Naive thymus-derived CD4-positive, alpha-beta T cell (primary cell): ENCODE data around the gene KLHL24. TPM values are rescaled to one million over a fixed set of nuclear protein-coding genes. Genes with fewer than 3 reads are reported as not detected.
A peak's percentile ranks its signal among the peaks of the same experiment; 100 is the strongest.
"Not testable (repeated sequence)": the region's sequence is repeated elsewhere in the genome, so short reads cannot be mapped to it uniquely, and the experiment has no call there.

Experiments
- ATAC-seq: fragments of 150-1000 bp; cut with Tn5 transposase; 2 replicates; pipeline ENCODE4 v1.10.0; 2021; ENCODE audit warnings: mild to moderate bottlenecking, moderate library complexity
- CTCF ChIA-PET: fragments of 350-600 bp; sonication (Branson Sonifier 250); formaldehyde crosslinking; loops from one replicate; lab custom pipeline; 2021; ENCODE audit warnings: antibody characterized with exemption; lab: Charles Lee
- POLR2A ChIA-PET: fragments of 350-600 bp; sonication (Branson Sonifier 250); formaldehyde crosslinking; loops from one replicate; lab custom pipeline; 2021; ENCODE audit warnings: antibody characterized with exemption, inconsistent platforms; lab: Charles Lee
- DNase-seq, 9 donors: peaks; one replicate each; pipeline versions ENCODE4 v3.0.0 to v3.0.0-alpha.2; 2020 to 2022; ENCODE audit warnings: mixed read lengths in 1 of 9
- H3K27ac ChIP-seq: one replicate; pipeline ENCODE4 v1.7.0; 2013; ENCODE audit warnings: mild to moderate bottlenecking, low read depth, low read length, moderate library complexity
- H3K27me3 ChIP-seq, 2 donors: one replicate each; pipeline ENCODE4 v1.7.0; 2013; ENCODE audit warnings: low read length in 2 of 2, mild to moderate bottlenecking in 2 of 2, moderate library complexity in 2 of 2; ENCODE audit not compliant: control insufficient read depth in 2 of 2, insufficient read depth in 2 of 2
- H3K36me3 ChIP-seq, 3 experiments: 1 replicate in 2 of 3; 2 replicates in 1 of 3; pipeline ENCODE4 v1.7.0; 2013; ENCODE audit warnings: low read length in 3 of 3, mild to moderate bottlenecking in 3 of 3, moderate library complexity in 1 of 3; ENCODE audit not compliant: insufficient read depth in 3 of 3, control insufficient read depth in 2 of 3
- H3K4me1 ChIP-seq, 2 donors: one replicate each; pipeline ENCODE4 v1.7.0; 2013; ENCODE audit warnings: low read length in 2 of 2, mild to moderate bottlenecking in 2 of 2, moderate library complexity in 1 of 2; ENCODE audit not compliant: control insufficient read depth in 2 of 2, insufficient read depth in 2 of 2
- H3K4me3 ChIP-seq: 2 replicates; pipeline ENCODE4 v1.7.0; 2013; ENCODE audit warnings: mild to moderate bottlenecking, low read length
- H3K9me3 ChIP-seq, 3 experiments: 1 replicate in 2 of 3; 2 replicates in 1 of 3; pipeline ENCODE4 v1.7.0; 2013; ENCODE audit warnings: low read length in 3 of 3; ENCODE audit not compliant: control insufficient read depth in 2 of 3
- H3K27ac Mint-ChIP-seq, 9 donors: one replicate each; pipeline ENCODE4 v1.8.0; 2020 to 2022; ENCODE audit warnings: mixed read lengths in 9 of 9, mild to moderate bottlenecking in 8 of 9, moderate library complexity in 5 of 9, inconsistent platforms in 2 of 9
- H3K27me3 Mint-ChIP-seq, 5 donors: one replicate each; pipeline ENCODE4 v1.8.0; 2021 to 2022; ENCODE audit warnings: mixed read lengths in 5 of 5, mild to moderate bottlenecking in 1 of 5
- H3K36me3 Mint-ChIP-seq, 5 donors: one replicate each; pipeline ENCODE4 v1.8.0; 2020 to 2022; ENCODE audit warnings: mixed read lengths in 5 of 5, mild to moderate bottlenecking in 3 of 5, inconsistent platforms in 1 of 5
- H3K4me1 Mint-ChIP-seq, 7 donors: one replicate each; pipeline ENCODE4 v1.8.0; 2020 to 2022; ENCODE audit warnings: mixed read lengths in 7 of 7, mild to moderate bottlenecking in 3 of 7, inconsistent platforms in 1 of 7
- H3K4me3 Mint-ChIP-seq, 10 donors: one replicate each; pipeline ENCODE4 v1.8.0; 2020 to 2022; ENCODE audit warnings: mild to moderate bottlenecking in 10 of 10, mixed read lengths in 10 of 10, moderate library complexity in 6 of 10, inconsistent platforms in 2 of 10
- H3K9me3 Mint-ChIP-seq, 11 donors: one replicate each; pipeline ENCODE4 v1.8.0; 2020 to 2022; ENCODE audit warnings: mixed read lengths in 11 of 11, mild to moderate bottlenecking in 4 of 11, inconsistent platforms in 1 of 11, moderate library complexity in 1 of 11
- intact Hi-C, 2 donors: fragments of 100-400 bp; cut with micrococcal nuclease; formaldehyde crosslinking; loops; one replicate each; pipeline ENCODE4 v1.15.1; 2023
- polyA plus RNA-seq, 2 donors: library from polyadenylated mRNA; unstranded; fragments of 300-500 nt; fragmentation: Illumina TruSeq; gene quantifications; one replicate each; pipeline ENCODE4 v1.2.3, GENCODE V29; 2021
- total RNA-seq, 6 experiments: library from RNA in 5 of 6; stranded (reverse) in 5 of 6; gene quantifications; 1 replicate in 5 of 6; 2 replicates in 1 of 6; pipeline ENCODE4 v1.2.3 and lab custom pipeline; 2021 to 2026

Gene KLHL24
- total and polyA plus RNA-seq, 7 experiments from 2014 or later, result 25.3 to 161 (median 118) TPM

- Mint-ChIP-seq H3K4me3 (peak overlapping the region; percentile 79 to 99 (median 94)), H3K9me3 (no peaks in the 10 kb centered on the region), H3K27ac (peak overlapping the region; percentile 73 to 97 (median 85)), H3K27me3 (no peaks in the 10 kb centered on the region), H3K36me3 (peaks cover 0 to 17% (median 0%) of the 10 kb centered on the region in 5 donors), H3K4me1 (peaks cover 38 to 66% (median 54%) of the 10 kb centered on the region in 7 donors)
- Histone ChIP-seq H3K27ac (peak overlapping the region; percentile 84), H3K27me3 (no peaks in the 10 kb centered on the region), H3K36me3 (no peaks in the 10 kb centered on the region), H3K4me3 (no peak overlapping the region), H3K4me1 (peaks cover 9 to 18% of the 10 kb centered on the region in 2 donors), H3K9me3 (no peaks in the 10 kb centered on the region)
- DNase-seq, result no peak
- intact Hi-C loops, result loop anchor here (5.0 kb wide), 4 partner anchors 182 to 902 kb away; partner anchors contain the start of genes EIF4G1 (in 1 of the 2) and MCCC1 (in 1 of the 2)
- POLR2A ChIA-PET, result interaction anchor here (0.7 to 1.3 kb wide), 3 partner anchors 38 to 158 kb away, joined by 4 read pairs; no protein-coding TSS in a partner anchor
- no peak for ATAC-seq
- CTCF ChIA-PET, result interaction anchor here (0.5 kb wide), 1 partner anchor 12 kb away, joined by 4 read pairs; no protein-coding TSS in a partner anchor
Observed at GRCh38 chr3:183699238-183699947, 64.0 kb downstream of the KLHL24 start.

DNA sequence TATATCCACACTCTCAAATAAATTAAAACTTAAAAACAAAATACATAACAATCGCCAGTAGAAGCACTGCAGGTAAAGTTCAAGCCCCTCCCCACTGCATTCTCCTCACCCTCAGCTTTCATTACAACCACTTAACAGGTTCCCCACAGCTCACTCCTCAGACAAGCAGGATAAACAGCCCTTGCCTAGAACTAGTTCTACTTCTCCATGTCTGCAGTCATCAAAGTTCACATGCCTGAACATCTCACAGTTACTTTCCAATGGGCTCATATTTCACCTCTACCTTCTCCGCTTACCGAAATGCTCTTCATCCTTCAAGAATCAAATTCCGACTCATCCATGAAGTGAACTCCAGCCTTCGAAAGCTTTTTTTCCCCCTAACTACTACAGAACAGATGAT, 66.3 kb downstream of the KLHL24 start:
- Mint-ChIP-seq H3K27me3 (no peaks in the 10 kb centered on the region), H3K36me3 (peaks cover 0 to 20% (median 4%) of the 10 kb centered on the region in 5 donors), H3K27ac (peak overlapping the region in 1 of 9 donors; percentile 41), H3K4me3 (peak overlapping the region in 1 of 10 donors; percentile 48), H3K9me3 (no peaks in the 10 kb centered on the region), H3K4me1 (peaks cover 41 to 75% (median 60%) of the 10 kb centered on the region in 7 donors)
- ChIA-PET POLR2A (no interaction called here), CTCF (no interaction called here)
- DNase-seq (no peak), ATAC-seq (no peak)
- Histone ChIP-seq H3K36me3 (no peaks in the 10 kb centered on the region), H3K4me1 (peaks cover 9 to 18% of the 10 kb centered on the region in 2 donors), H3K27ac (no peak overlapping the region), H3K9me3 (no peaks in the 10 kb centered on the region), H3K27me3 (no peaks in the 10 kb centered on the region), H3K4me3 (no peak overlapping the region)
- intact Hi-C loops, result no loop called here

DNA sequence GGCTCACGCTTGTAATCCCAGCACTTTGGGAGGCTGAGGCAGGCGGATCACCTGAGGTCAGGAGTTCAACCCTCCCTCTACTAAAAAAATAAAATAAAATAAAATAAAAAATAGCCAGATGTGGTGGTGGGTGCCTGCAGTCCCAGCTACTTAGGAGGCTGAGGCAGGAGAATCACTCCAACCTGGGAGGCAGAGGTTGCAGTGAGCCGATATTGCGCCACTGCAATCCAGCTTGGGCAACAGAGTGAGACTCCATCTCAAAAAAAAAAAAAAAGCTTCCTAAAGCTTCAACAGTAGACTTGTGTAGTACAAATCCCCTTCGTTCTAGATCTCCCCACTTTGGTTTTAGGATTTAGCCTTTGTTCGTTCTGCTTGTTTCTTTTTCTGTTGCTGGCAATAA, 68.5 kb downstream of the KLHL24 start:
- H3K9me3 ChIP-seq, H3K9me3 Mint-ChIP-seq, H3K27ac ChIP-seq, H3K4me3 Mint-ChIP-seq, H3K36me3 ChIP-seq, H3K4me3 ChIP-seq, DNase-seq, H3K27me3 ChIP-seq, H3K27me3 Mint-ChIP-seq, ATAC-seq, intact Hi-C loops: not testable (repeated sequence)
- POLR2A ChIA-PET, result interaction anchor here (0.7 kb wide), 1 partner anchor 149 kb away, joined by 3 read pairs; the partner anchor contains the start of gene KLHL6
- CTCF ChIA-PET, result interaction anchor here (0.7 kb wide), 2 partner anchors 9 to 144 kb away, joined by 5 read pairs; no protein-coding TSS in a partner anchor
- Mint-ChIP-seq H3K27ac (peak overlapping the region in 3 of 9 donors; percentile 0 to 75 (median 21)), H3K4me1 (peaks cover 37 to 64% (median 49%) of the 10 kb centered on the region in 7 donors), H3K36me3 (peaks cover 0 to 21% (median 4%) of the 10 kb centered on the region in 5 donors)
- H3K4me1 ChIP-seq, result peaks cover 1 to 14% of the 10 kb centered on the region in 2 donors

DNA sequence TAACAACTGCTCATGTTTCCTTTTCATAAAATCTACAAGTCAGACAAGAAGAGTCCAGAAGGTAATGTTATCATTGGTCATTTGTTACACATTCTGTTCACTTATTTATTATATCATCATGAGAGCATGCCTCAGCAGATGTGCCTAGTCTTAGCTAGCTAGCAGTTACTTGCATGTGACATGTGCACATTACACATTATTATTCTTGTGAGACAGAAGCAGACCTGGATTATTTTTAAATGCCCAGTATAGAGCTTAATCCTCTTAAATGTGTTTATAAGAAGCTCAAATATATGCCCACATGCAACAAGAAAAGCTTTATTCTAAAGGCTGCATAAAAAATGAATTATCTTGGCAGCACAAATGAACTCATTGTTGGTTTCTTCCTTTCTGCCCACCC, 74.8 kb downstream of the KLHL24 start:
- Mint-ChIP-seq H3K27ac (peak overlapping the region in 2 of 9 donors; percentile 9 to 32), H3K27me3 (no peaks in the 10 kb centered on the region), H3K9me3 (no peaks in the 10 kb centered on the region), H3K4me3 (no peak overlapping the region), H3K4me1 (peaks cover 6 to 26% (median 17%) of the 10 kb centered on the region in 7 donors), H3K36me3 (peaks cover 2 to 22% (median 3%) of the 10 kb centered on the region in 5 donors)
- Histone ChIP-seq H3K27ac (no peak overlapping the region), H3K36me3 (peaks cover 0 to 3% (median 0%) of the 10 kb centered on the region in 3 experiments), H3K9me3 (no peaks in the 10 kb centered on the region), H3K27me3 (no peaks in the 10 kb centered on the region), H3K4me1 (no peaks in the 10 kb centered on the region), H3K4me3 (no peak overlapping the region)
- ChIA-PET CTCF (interaction anchor here (1.1 kb wide), 1 partner anchor 75 kb away, joined by 6 read pairs; the partner anchor contains the start of gene KLHL24), POLR2A (interaction anchor here (0.7 kb wide), 1 partner anchor 136 kb away, joined by 3 read pairs; no protein-coding TSS in a partner anchor)
- intact Hi-C loops, result no loop called here
- DNase-seq (no peak), ATAC-seq (no peak)

DNA sequence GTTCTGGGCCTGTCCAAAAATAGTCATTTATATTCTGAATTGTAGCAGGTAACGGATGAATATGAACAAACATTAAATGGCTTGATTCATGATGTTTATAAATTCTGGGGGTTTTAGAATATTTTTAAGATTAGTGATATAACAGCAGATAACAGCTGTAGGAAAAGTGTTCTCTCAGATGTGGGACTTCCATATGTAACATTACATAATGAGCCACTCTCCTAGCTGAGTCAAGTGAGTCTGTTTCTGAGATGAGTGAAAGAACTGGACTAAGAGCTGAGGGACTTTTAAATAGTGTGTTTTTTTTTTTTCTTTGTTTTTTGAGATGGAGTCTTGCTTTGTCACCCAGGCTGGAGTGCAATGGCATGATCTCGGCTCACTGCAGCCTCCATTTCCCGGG, 76.1 kb downstream of the KLHL24 start:
- H3K4me1 Mint-ChIP-seq, result peaks cover 0 to 20% (median 7%) of the 10 kb centered on the region in 7 donors
- peaks cover 0 to 8% (median 4%) of the 10 kb centered on the region in 3 experiments for H3K36me3 ChIP-seq
- ChIA-PET POLR2A (no interaction called here), CTCF (interaction anchor here (0.6 to 0.7 kb wide), 2 partner anchors 12 to 981 kb away, joined by 4 read pairs; no protein-coding TSS in a partner anchor)
- H3K9me3 ChIP-seq, result no peaks in the 10 kb centered on the region
- H3K27ac Mint-ChIP-seq, result no peak overlapping the region
- intact Hi-C loops, result no loop called here
- H3K36me3 Mint-ChIP-seq, result peaks cover 3 to 13% (median 6%) of the 10 kb centered on the region in 5 donors
- H3K9me3 Mint-ChIP-seq, result no peaks in the 10 kb centered on the region
- no peaks in the 10 kb centered on the region for H3K27me3 Mint-ChIP-seq
- no peak overlapping the region for H3K4me3 Mint-ChIP-seq
- no peak for ATAC-seq
- H3K27ac ChIP-seq, result no peak overlapping the region
- H3K4me1 ChIP-seq, result no peaks in the 10 kb centered on the region
- no peak overlapping the region for H3K4me3 ChIP-seq
- DNase-seq, result no peak
- no peaks in the 10 kb centered on the region for H3K27me3 ChIP-seq

DNA sequence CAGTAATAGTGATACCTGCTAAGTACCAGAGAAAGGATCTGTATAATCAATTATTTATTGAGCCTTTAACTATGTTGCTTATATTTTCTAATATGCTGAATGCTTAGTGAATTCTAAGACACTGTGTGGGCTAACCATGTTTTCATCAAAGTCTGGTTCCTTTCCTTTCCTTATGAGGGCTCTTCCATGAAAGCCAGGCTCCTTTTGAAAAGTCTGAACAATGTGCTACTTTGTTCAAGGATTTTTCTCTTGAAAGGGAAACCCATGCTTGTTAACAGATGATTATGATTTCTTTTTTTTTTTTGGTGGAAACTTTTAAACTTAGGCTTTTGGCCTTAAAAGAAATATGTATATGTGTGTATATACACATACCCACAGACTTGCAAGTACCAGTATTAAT, 79.2 kb downstream of the KLHL24 start:
- Mint-ChIP-seq H3K4me3 (no peak overlapping the region), H3K27ac (no peak overlapping the region), H3K9me3 (no peaks in the 10 kb centered on the region), H3K4me1 (peaks cover 0 to 16% (median 7%) of the 10 kb centered on the region in 7 donors), H3K36me3 (peaks cover 8 to 33% (median 15%) of the 10 kb centered on the region in 5 donors), H3K27me3 (no peaks in the 10 kb centered on the region)
- ChIA-PET CTCF (no interaction called here), POLR2A (no interaction called here)
- H3K4me3 ChIP-seq, result no peak overlapping the region
- H3K27me3 ChIP-seq, result no peaks in the 10 kb centered on the region
- H3K9me3 ChIP-seq, result no peaks in the 10 kb centered on the region
- H3K27ac ChIP-seq, result no peak overlapping the region
- intact Hi-C loops, result no loop called here
- peaks cover 0 to 30% (median 10%) of the 10 kb centered on the region in 3 experiments for H3K36me3 ChIP-seq
- no peak for DNase-seq
- no peaks in the 10 kb centered on the region for H3K4me1 ChIP-seq
- ATAC-seq, result no peak
